Stimulated activated CD4-positive, alpha-beta T cell treated with anti-CD3 and anti-CD28 coated beads, Interleukin-1b, Interleukin-23, amount 100 ng/mL, for 1 hour (primary cell): ENCODE results near the gene ZNF189.

Experiments used
- DNase-seq, 2 donors: peaks; one replicate each; pipeline ENCODE4 v3.0.0-alpha.2; 2020; ENCODE audit warnings: low read depth in 2 of 2

Gene ZNF189

GRCh38 chr9:101453776-101454570, 55.3 kb downstream of the ZNF189 start:
- no peak for DNase-seq

GRCh38 chr9:101455656-101456240, 57.1 kb downstream of the ZNF189 start:
- no peak for DNase-seq

GRCh38 chr9:101457003-101457402, 58.4 kb downstream of the ZNF189 start:
- no peak for DNase-seq

- no peak for DNase-seq
Measured at GRCh38 chr9:101458963-101459631, 60.4 kb downstream of the ZNF189 start.
